ENCODE measurements around the gene CHD2. TPM values are rescaled to one million over a fixed set of nuclear protein-coding genes. Genes with fewer than 3 reads are reported as not detected.
A peak's percentile ranks its signal among the peaks of the same experiment; 100 is the strongest.

Gene CHD2
- total and polyA plus RNA-seq, 9 donors: 53.4 to 71.2 (median 54.8) TPM

GRCh38 chr15:93024716-93025624, 124.8 kb downstream of the CHD2 start:
- H3K27ac ChIP-seq (ENCODE audit: low read length): no peak overlapping the region
- no peaks in the 10 kb centered on the region for H3K27me3 ChIP-seq (ENCODE audit: control insufficient read depth, insufficient read depth, low read length)
- no peaks in the 10 kb centered on the region for H3K9me3 ChIP-seq (replicated peaks; ENCODE audit: control insufficient read depth, low read depth, low read length)
- no peak for DNase-seq
- H3K4me3 ChIP-seq (ENCODE audit: low read length): no peak overlapping the region
- peaks cover 63% of the 10 kb centered on the region for H3K36me3 ChIP-seq (ENCODE audit: control insufficient read depth, insufficient read depth, low read length)
- WGBS (ENCODE audit: insufficient coverage): 91% methylated on average over 6 of the region's 8 CpGs
- peaks cover 39% of the 10 kb centered on the region for H3K4me1 ChIP-seq (ENCODE audit: control insufficient read depth, insufficient read depth, low read length)

GRCh38 chr15:93025625-93025982, 125.5 kb downstream of the CHD2 start:
- peaks cover 57% of the 10 kb centered on the region for H3K36me3 ChIP-seq (ENCODE audit: control insufficient read depth, insufficient read depth, low read length)
- H3K4me1 ChIP-seq (ENCODE audit: control insufficient read depth, insufficient read depth, low read length): peaks cover 45% of the 10 kb centered on the region

GRCh38 chr15:93026380-93026817, 126.3 kb downstream of the CHD2 start:
- H3K9me3 ChIP-seq (replicated peaks; ENCODE audit: control insufficient read depth, low read depth, low read length): no peaks in the 10 kb centered on the region
- DNase-seq: no peak
- H3K27ac ChIP-seq (ENCODE audit: low read length): no peak overlapping the region
- no peaks in the 10 kb centered on the region for H3K27me3 ChIP-seq (ENCODE audit: control insufficient read depth, insufficient read depth, low read length)
- 81% methylated on average over 9 of the region's 9 CpGs for WGBS (ENCODE audit: insufficient coverage)
- no peak overlapping the region for H3K4me3 ChIP-seq (ENCODE audit: low read length)
- H3K4me1 ChIP-seq (ENCODE audit: control insufficient read depth, insufficient read depth, low read length): peaks cover 53% of the 10 kb centered on the region
- peaks cover 54% of the 10 kb centered on the region for H3K36me3 ChIP-seq (ENCODE audit: control insufficient read depth, insufficient read depth, low read length)

More at GRCh38 chr15:93025625-93025982, 125.5 kb downstream of the CHD2 start:
- H3K4me3 ChIP-seq (ENCODE audit: low read length): no peak overlapping the region
- no peak overlapping the region for H3K27ac ChIP-seq (ENCODE audit: low read length)
- DNase-seq: no peak
- no peaks in the 10 kb centered on the region for H3K27me3 ChIP-seq (ENCODE audit: control insufficient read depth, insufficient read depth, low read length)
- no peaks in the 10 kb centered on the region for H3K9me3 ChIP-seq (replicated peaks; ENCODE audit: control insufficient read depth, low read depth, low read length)
- WGBS (ENCODE audit: insufficient coverage): 80% methylated on average over 1 of the region's 1 CpG

GRCh38 chr15:93027413-93027812, 127.3 kb downstream of the CHD2 start:
- Histone ChIP-seq H3K9me3 (replicated peaks; ENCODE audit: control insufficient read depth, low read depth, low read length) (no peaks in the 10 kb centered on the region), H3K36me3 (ENCODE audit: control insufficient read depth, insufficient read depth, low read length) (peaks cover 44% of the 10 kb centered on the region), H3K27me3 (ENCODE audit: control insufficient read depth, insufficient read depth, low read length) (no peaks in the 10 kb centered on the region), H3K4me3 (ENCODE audit: low read length) (no peak overlapping the region), H3K4me1 (ENCODE audit: control insufficient read depth, insufficient read depth, low read length) (peaks cover 54% of the 10 kb centered on the region), H3K27ac (ENCODE audit: low read length) (peak overlapping the region; percentile 42)
- DNase-seq: peak; percentile 42
- WGBS (ENCODE audit: insufficient coverage): 65% methylated on average over 6 of the region's 10 CpGs

GRCh38 chr15:93028111-93028631, 128.0 kb downstream of the CHD2 start:
- peaks cover 57% of the 10 kb centered on the region for H3K4me1 ChIP-seq (ENCODE audit: control insufficient read depth, insufficient read depth, low read length)
- DNase-seq: peak; percentile 54
- no peaks in the 10 kb centered on the region for H3K27me3 ChIP-seq (ENCODE audit: control insufficient read depth, insufficient read depth, low read length)
- H3K27ac ChIP-seq (ENCODE audit: low read length): peak overlapping the region; percentile 94
- no peaks in the 10 kb centered on the region for H3K9me3 ChIP-seq (replicated peaks; ENCODE audit: control insufficient read depth, low read depth, low read length)
- H3K36me3 ChIP-seq (ENCODE audit: control insufficient read depth, insufficient read depth, low read length): peaks cover 39% of the 10 kb centered on the region
- no peak overlapping the region for H3K4me3 ChIP-seq (ENCODE audit: low read length)
- WGBS (ENCODE audit: insufficient coverage): 36% methylated on average over 8 of the region's 13 CpGs

- Histone ChIP-seq H3K36me3 (ENCODE audit: control insufficient read depth, insufficient read depth, low read length) (peaks cover 39% of the 10 kb centered on the region), H3K27me3 (ENCODE audit: control insufficient read depth, insufficient read depth, low read length) (no peaks in the 10 kb centered on the region), H3K4me3 (ENCODE audit: low read length) (no peak overlapping the region), H3K4me1 (ENCODE audit: control insufficient read depth, insufficient read depth, low read length) (peaks cover 57% of the 10 kb centered on the region), H3K27ac (ENCODE audit: low read length) (peak overlapping the region; percentile 94), H3K9me3 (replicated peaks; ENCODE audit: control insufficient read depth, low read depth, low read length) (no peaks in the 10 kb centered on the region)
- DNase-seq: peak; percentile 90
- 28% methylated on average over 20 of the region's 21 CpGs for WGBS (ENCODE audit: insufficient coverage)
These were observed 128.6 kb downstream of the CHD2 start for GRCh38 chr15:93028632-93029213.

GRCh38 chr15:93029214-93029835, 129.2 kb downstream of the CHD2 start:
- H3K4me3 ChIP-seq (ENCODE audit: low read length): no peak overlapping the region
- peaks cover 57% of the 10 kb centered on the region for H3K4me1 ChIP-seq (ENCODE audit: control insufficient read depth, insufficient read depth, low read length)
- H3K27ac ChIP-seq (ENCODE audit: low read length): peak overlapping the region; percentile 94
- peaks cover 36% of the 10 kb centered on the region for H3K36me3 ChIP-seq (ENCODE audit: control insufficient read depth, insufficient read depth, low read length)
- peak; percentile 53 for DNase-seq
- H3K9me3 ChIP-seq (replicated peaks; ENCODE audit: control insufficient read depth, low read depth, low read length): no peaks in the 10 kb centered on the region
- no peaks in the 10 kb centered on the region for H3K27me3 ChIP-seq (ENCODE audit: control insufficient read depth, insufficient read depth, low read length)
- whole genome bisulfite sequencing (ENCODE audit: insufficient coverage): 67% methylated on average over 10 of the region's 17 CpGs

GRCh38 chr15:93029836-93030429, 129.8 kb downstream of the CHD2 start:
- Histone ChIP-seq H3K27ac (ENCODE audit: low read length) (peak overlapping the region; percentile 32), H3K4me3 (ENCODE audit: low read length) (no peak overlapping the region), H3K27me3 (ENCODE audit: control insufficient read depth, insufficient read depth, low read length) (no peaks in the 10 kb centered on the region), H3K9me3 (replicated peaks; ENCODE audit: control insufficient read depth, low read depth, low read length) (no peaks in the 10 kb centered on the region), H3K36me3 (ENCODE audit: control insufficient read depth, insufficient read depth, low read length) (peaks cover 30% of the 10 kb centered on the region), H3K4me1 (ENCODE audit: control insufficient read depth, insufficient read depth, low read length) (peaks cover 57% of the 10 kb centered on the region)
- DNase-seq: peak; percentile 37
- 70% methylated on average over 11 of the region's 12 CpGs for WGBS (ENCODE audit: insufficient coverage)

- H3K4me3 ChIP-seq (ENCODE audit: low read length): no peak overlapping the region
- no peaks in the 10 kb centered on the region for H3K9me3 ChIP-seq (replicated peaks; ENCODE audit: control insufficient read depth, low read depth, low read length)
- peak overlapping the region; percentile 32 for H3K27ac ChIP-seq (ENCODE audit: low read length)
- DNase-seq: peak; percentile 86
- H3K4me1 ChIP-seq (ENCODE audit: control insufficient read depth, insufficient read depth, low read length): peaks cover 56% of the 10 kb centered on the region
- peaks cover 24% of the 10 kb centered on the region for H3K36me3 ChIP-seq (ENCODE audit: control insufficient read depth, insufficient read depth, low read length)
- 14% methylated on average over 12 of the region's 20 CpGs for WGBS (ENCODE audit: insufficient coverage)
- no peaks in the 10 kb centered on the region for H3K27me3 ChIP-seq (ENCODE audit: control insufficient read depth, insufficient read depth, low read length)
These were observed 130.4 kb downstream of the CHD2 start for GRCh38 chr15:93030430-93031102.
